ENCODE results near the gene PTMA. TPM values are rescaled to one million over a fixed set of nuclear protein-coding genes. Genes with fewer than 3 reads are reported as not detected.

The PTMA gene
- polyA plus RNA-seq, 2 of the 4 experiments (the other 2 are of a cell fraction), result 1,191 to 2,360 TPM

GRCh38 chr2:231660860-231661259 is 47.5 kb upstream of the PTMA start:
- FAIRE-seq (no peak), DNase-seq (ENCODE audit: low read depth in 1 of 2, low spot score in 1 of 2) (no peak), ATAC-seq (no peak)
- WGBS (ENCODE audit: missing lambda C conversion rate), result 91% methylated on average over 8 of the region's 8 CpGs
- Histone ChIP-seq H3K4me3 (no peak overlapping the region), H3K27ac (peak overlapping the region in 1 of 2 experiments; percentile 100; a peak in 1 of 6 replicates), H3K4me2 (no peak overlapping the region), H3K4me1 (peaks cover 16% of the 10 kb centered on the region), H3K9me3 (no peaks in the 10 kb centered on the region)
- TF ChIP-seq ESRRA (IDR thresholded peaks at IDR 0.05; ENCODE audit: borderline replicate concordance, low read length), result no peak
- no peak for TF ChIP-seq POLR2AphosphoS2 (conservative IDR thresholded peaks at IDR 0.05; ENCODE audit: low read length)
- no peak for TF ChIP-seq ZC3H11A (IDR thresholded peaks at IDR 0.05)
- TF ChIP-seq HOXB5 (CRISPR knock-in tag; IDR thresholded peaks at IDR 0.05), result no peak
- no peak for TF ChIP-seq BHLHE40 (IDR thresholded peaks at IDR 0.05; ENCODE audit: low read depth, low read length)
- TF ChIP-seq ZSCAN20 (CRISPR knock-in tag; IDR thresholded peaks at IDR 0.05), result no peak
- TF ChIP-seq HOXA7 (CRISPR knock-in tag; IDR thresholded peaks at IDR 0.05), result no peak
- no peak for TF ChIP-seq MAFK (IDR thresholded peaks at IDR 0.05; ENCODE audit: partially characterized antibody)
- TF ChIP-seq MAZ (IDR thresholded peaks at IDR 0.05; ENCODE audit: borderline replicate concordance, low read depth, low read length), result no peak
- no peak for TF ChIP-seq ATOH8 (CRISPR knock-in tag; IDR thresholded peaks at IDR 0.05; ENCODE audit: low read depth)
- no peak for TF ChIP-seq HEYL (CRISPR knock-in tag; IDR thresholded peaks at IDR 0.05)
- no peak for TF ChIP-seq TP53 (CRISPR knock-in tag; IDR thresholded peaks at IDR 0.05)
- no peak for TF ChIP-seq FOSB (CRISPR knock-in tag; IDR thresholded peaks at IDR 0.05)
- TF ChIP-seq CHD2 (IDR thresholded peaks at IDR 0.05; ENCODE audit: low read length, partially characterized antibody), result no peak
- no peak for TF ChIP-seq EHF (CRISPR knock-in tag; IDR thresholded peaks at IDR 0.05)
- TF ChIP-seq TFCP2L1 (CRISPR knock-in tag; IDR thresholded peaks at IDR 0.05), result no peak
- TF ChIP-seq RNF2 (IDR thresholded peaks at IDR 0.05; ENCODE audit: borderline replicate concordance, low read depth), result no peak
- TF ChIP-seq SMC3 (IDR thresholded peaks at IDR 0.05), result no peak
- CTCF ChIA-PET, result interaction anchor here (78.4 to 95.1 kb wide), 2 partner anchors 10 to 23 kb away, joined by 4158 read pairs; partner anchors contain the start of gene PTMA
- POLR2A ChIA-PET, result interaction anchor here (0.6 kb wide), 1 partner anchor 75 kb away, joined by 3 read pairs; no protein-coding TSS in a partner anchor

- Histone ChIP-seq H3K4me3 (peak overlapping the region; percentile 39), H3K27ac (peak overlapping the region; percentile 88 to 100), H3K4me2 (peak overlapping the region; percentile 83), H3K4me1 (peaks cover 18% of the 10 kb centered on the region), H3K9me3 (no peaks in the 10 kb centered on the region)
- no peak for TF ChIP-seq TP53 (CRISPR knock-in tag; IDR thresholded peaks at IDR 0.05)
- no peak for TF ChIP-seq EHMT2 (IDR thresholded peaks at IDR 0.05; ENCODE audit: low read depth)
- no peak for TF ChIP-seq CEBPB (IDR thresholded peaks at IDR 0.05)
- no peak for TF ChIP-seq JUNB (IDR thresholded peaks at IDR 0.05)
- no peak for TF ChIP-seq FOSB (CRISPR knock-in tag; IDR thresholded peaks at IDR 0.05)
- no peak for TF ChIP-seq POLR2AphosphoS2 (conservative IDR thresholded peaks at IDR 0.05; ENCODE audit: low read length)
- no peak for TF ChIP-seq HES2 (IDR thresholded peaks at IDR 0.05)
- ATAC-seq (no peak), FAIRE-seq (no peak), DNase-seq (ENCODE audit: low read depth in 1 of 2, low spot score in 1 of 2) (no peak)
- CTCF ChIA-PET, result interaction anchor here (78.4 to 95.1 kb wide), 2 partner anchors 10 to 22 kb away, joined by 4158 read pairs; partner anchors contain the start of gene PTMA
- WGBS (ENCODE audit: missing lambda C conversion rate), result 84% methylated on average over 28 of the region's 28 CpGs
- POLR2A ChIA-PET, result interaction anchor here (1.6 to 1.7 kb wide), 2 partner anchors 11 to 47 kb away, joined by 7 to 11 read pairs; partner anchors contain the start of gene PTMA
Measured at GRCh38 chr2:231661422-231662027, 46.8 kb upstream of the PTMA start.
